Measurements from ENCODE around the gene ADAMTSL1. TPM values are rescaled to one million over a fixed set of nuclear protein-coding genes. Genes with fewer than 3 reads are reported as not detected.

ADAMTSL1 gene
- total and polyA plus RNA-seq, 2 experiments from 2014 or later, result 2.3 to 5.0 TPM

GRCh38 chr9:18791074-18791473, 317.1 kb downstream of the ADAMTSL1 start:
- H3K27ac Mint-ChIP-seq, result no peak overlapping the region
- Histone ChIP-seq H3F3A (replicated peaks; ENCODE audit: low read depth) (no peaks in the 10 kb centered on the region), H3K4me3 (no peak overlapping the region), H2AFZ (peak overlapping the region; percentile 48; the same call in 1 of the 2 replicates), H3K36me3 (ENCODE audit: insufficient read depth) (no peaks in the 10 kb centered on the region), H3K79me2 (replicated peaks; ENCODE audit: insufficient read depth) (no peaks in the 10 kb centered on the region), H3K27ac (ENCODE audit: low read depth) (no peak overlapping the region), H3K4me2 (no peak overlapping the region), H3K9me2 (ENCODE audit: insufficient read depth) (no peaks in the 10 kb centered on the region), H3K4me1 (ENCODE audit: insufficient read depth) (no peaks in the 10 kb centered on the region), H3K27me3 (ENCODE audit: insufficient read depth) (no peaks in the 10 kb centered on the region), H4K20me1 (replicated peaks; ENCODE audit: insufficient read depth) (no peaks in the 10 kb centered on the region)
- ATAC-seq, result peak; percentile 99
- H3K4me3 Mint-ChIP-seq, result no peak overlapping the region
- peak; percentile 91 for DNase-seq (ENCODE audit: low spot score)
- H3K27me3 Mint-ChIP-seq (ENCODE audit: insufficient read depth, low read depth, poor library complexity), result no peaks in the 10 kb centered on the region
- TF ChIP-seq REST (IDR thresholded peaks at IDR 0.05; ENCODE audit: unreplicated experiment) (no peak), CTCF (conservative IDR thresholded peaks at IDR 0.05; ENCODE audit: low read depth in 2 of 2) (peak; percentile 81 to 93)
- H3K36me3 Mint-ChIP-seq (ENCODE audit: low read depth), result no peaks in the 10 kb centered on the region
- H3K4me1 Mint-ChIP-seq, result no peaks in the 10 kb centered on the region; the same call in 2 of the 3 replicates
- H3K9me3 Mint-ChIP-seq, result no peaks in the 10 kb centered on the region

- H3K36me3 ChIP-seq (ENCODE audit: insufficient read depth), result no peaks in the 10 kb centered on the region
- no peaks in the 10 kb centered on the region for H3K9me3 Mint-ChIP-seq
- TF ChIP-seq ETS1 (IDR thresholded peaks at IDR 0.05), result no peak
- TF ChIP-seq STAT1 (IDR thresholded peaks at IDR 0.05; ENCODE audit: unreplicated experiment), result no peak
- TF ChIP-seq REST (IDR thresholded peaks at IDR 0.05; ENCODE audit: unreplicated experiment), result no peak
- TF ChIP-seq ZNF331 (CRISPR knock-in tag; IDR thresholded peaks at IDR 0.05; ENCODE audit: low read depth), result no peak
- no peak for TF ChIP-seq CREB1 (CRISPR knock-in tag; IDR thresholded peaks at IDR 0.05; ENCODE audit: low read depth)
- TF ChIP-seq EZH2phosphoT487 (IDR thresholded peaks at IDR 0.05; ENCODE audit: unreplicated experiment), result no peak
- no peak for TF ChIP-seq ZNF114 (CRISPR knock-in tag; IDR thresholded peaks at IDR 0.05)
Observed at GRCh38 chr9:18793122-18793521, 319.2 kb downstream of the ADAMTSL1 start.

More at GRCh38 chr9:18793122-18793521, 319.2 kb downstream of the ADAMTSL1 start:
- H3K4me1 Mint-ChIP-seq, result no peaks in the 10 kb centered on the region; the same call in 2 of the 3 replicates
- no peaks in the 10 kb centered on the region for H3K27me3 Mint-ChIP-seq (ENCODE audit: insufficient read depth, low read depth, poor library complexity)
- no peaks in the 10 kb centered on the region for H3K36me3 Mint-ChIP-seq (ENCODE audit: low read depth)
- H3K27me3 ChIP-seq (ENCODE audit: insufficient read depth), result no peaks in the 10 kb centered on the region
- H3K4me3 ChIP-seq, result no peak overlapping the region
- no peak overlapping the region for H3K4me3 Mint-ChIP-seq
- H3K4me1 ChIP-seq (ENCODE audit: insufficient read depth), result no peaks in the 10 kb centered on the region
- H2AFZ ChIP-seq, result no peak overlapping the region
- H3K79me2 ChIP-seq (replicated peaks; ENCODE audit: insufficient read depth), result no peaks in the 10 kb centered on the region
- DNase-seq (ENCODE audit: low spot score) (no peak), ATAC-seq (no peak)
- no peak overlapping the region for H3K27ac ChIP-seq (ENCODE audit: low read depth)
- H3F3A ChIP-seq (replicated peaks; ENCODE audit: low read depth), result no peaks in the 10 kb centered on the region
- no peak overlapping the region for H3K4me2 ChIP-seq
- no peaks in the 10 kb centered on the region for H4K20me1 ChIP-seq (replicated peaks; ENCODE audit: insufficient read depth)
- no peaks in the 10 kb centered on the region for H3K9me2 ChIP-seq (ENCODE audit: insufficient read depth)
- H3K27ac Mint-ChIP-seq, result no peak overlapping the region
